Ovary (tissue), 3 donors: ENCODE data around the gene ARID3C.

Source experiments
- CTCF ChIP-seq, 3 donors: fragments of 450-650 bp in 2 of 3; fragments of 200-600 bp in 1 of 3; IDR thresholded peaks; one replicate each; pipeline versions ENCODE4 v1.5.1 to v1.8.0; 2016 to 2022; ENCODE audit warnings: antibody characterized with exemption in 3 of 3, mild to moderate bottlenecking in 1 of 3
- EP300 ChIP-seq: sonication (generic); formaldehyde crosslinking; IDR thresholded peaks from one replicate; pipeline ENCODE4 v1.6.1; 2017; ENCODE audit warnings: antibody characterized with exemption
- POLR2A ChIP-seq: fragments of 450-650 bp; IDR thresholded peaks from one replicate; pipeline ENCODE4 v1.6.1; 2017; ENCODE audit warnings: antibody characterized with exemption, mild to moderate bottlenecking, moderate library complexity
- donor health status: DM: no; HTN: no; CAD: no.

- TF ChIP-seq CTCF (IDR thresholded peaks at IDR 0.05) (no peak), POLR2A (no peak), EP300 (no peak)
Measured at GRCh38 chr9:34572628-34573027, 56.2 kb downstream of the ARID3C start.
